Naive thymus-derived CD4-positive, alpha-beta T cell (primary cell): ENCODE measurements around the gene GNL1. TPM values are rescaled to one million over a fixed set of nuclear protein-coding genes. Genes with fewer than 3 reads are reported as not detected.

ENCODE experiments used
- ATAC-seq: fragments of 150-1000 bp; cut with Tn5 transposase; 2 replicates; pipeline ENCODE4 v1.10.0; 2021; ENCODE audit warnings: mild to moderate bottlenecking, moderate library complexity
- CTCF ChIA-PET: fragments of 350-600 bp; sonication (Branson Sonifier 250); formaldehyde crosslinking; loops from one replicate; lab custom pipeline; 2021; ENCODE audit warnings: antibody characterized with exemption; lab: Charles Lee
- POLR2A ChIA-PET: fragments of 350-600 bp; sonication (Branson Sonifier 250); formaldehyde crosslinking; loops from one replicate; lab custom pipeline; 2021; ENCODE audit warnings: antibody characterized with exemption, inconsistent platforms; lab: Charles Lee
- DNase-seq, 9 donors: peaks; one replicate each; pipeline versions ENCODE4 v3.0.0 to v3.0.0-alpha.2; 2020 to 2022; ENCODE audit warnings: mixed read lengths in 1 of 9
- H3K27ac ChIP-seq: one replicate; pipeline ENCODE4 v1.7.0; 2013; ENCODE audit warnings: mild to moderate bottlenecking, low read depth, low read length, moderate library complexity
- H3K27me3 ChIP-seq, 2 donors: one replicate each; pipeline ENCODE4 v1.7.0; 2013; ENCODE audit warnings: low read length in 2 of 2, mild to moderate bottlenecking in 2 of 2, moderate library complexity in 2 of 2; ENCODE audit not compliant: control insufficient read depth in 2 of 2, insufficient read depth in 2 of 2
- H3K36me3 ChIP-seq, 3 experiments: 1 replicate in 2 of 3; 2 replicates in 1 of 3; pipeline ENCODE4 v1.7.0; 2013; ENCODE audit warnings: low read length in 3 of 3, mild to moderate bottlenecking in 3 of 3, moderate library complexity in 1 of 3; ENCODE audit not compliant: insufficient read depth in 3 of 3, control insufficient read depth in 2 of 3
- H3K4me1 ChIP-seq, 2 donors: one replicate each; pipeline ENCODE4 v1.7.0; 2013; ENCODE audit warnings: low read length in 2 of 2, mild to moderate bottlenecking in 2 of 2, moderate library complexity in 1 of 2; ENCODE audit not compliant: control insufficient read depth in 2 of 2, insufficient read depth in 2 of 2
- H3K4me3 ChIP-seq: 2 replicates; pipeline ENCODE4 v1.7.0; 2013; ENCODE audit warnings: mild to moderate bottlenecking, low read length
- H3K9me3 ChIP-seq, 3 experiments: 1 replicate in 2 of 3; 2 replicates in 1 of 3; pipeline ENCODE4 v1.7.0; 2013; ENCODE audit warnings: low read length in 3 of 3; ENCODE audit not compliant: control insufficient read depth in 2 of 3
- H3K27ac Mint-ChIP-seq, 9 donors: one replicate each; pipeline ENCODE4 v1.8.0; 2020 to 2022; ENCODE audit warnings: mixed read lengths in 9 of 9, mild to moderate bottlenecking in 8 of 9, moderate library complexity in 5 of 9, inconsistent platforms in 2 of 9
- H3K27me3 Mint-ChIP-seq, 5 donors: one replicate each; pipeline ENCODE4 v1.8.0; 2021 to 2022; ENCODE audit warnings: mixed read lengths in 5 of 5, mild to moderate bottlenecking in 1 of 5
- H3K36me3 Mint-ChIP-seq, 5 donors: one replicate each; pipeline ENCODE4 v1.8.0; 2020 to 2022; ENCODE audit warnings: mixed read lengths in 5 of 5, mild to moderate bottlenecking in 3 of 5, inconsistent platforms in 1 of 5
- H3K4me1 Mint-ChIP-seq, 7 donors: one replicate each; pipeline ENCODE4 v1.8.0; 2020 to 2022; ENCODE audit warnings: mixed read lengths in 7 of 7, mild to moderate bottlenecking in 3 of 7, inconsistent platforms in 1 of 7
- H3K4me3 Mint-ChIP-seq, 10 donors: one replicate each; pipeline ENCODE4 v1.8.0; 2020 to 2022; ENCODE audit warnings: mild to moderate bottlenecking in 10 of 10, mixed read lengths in 10 of 10, moderate library complexity in 6 of 10, inconsistent platforms in 2 of 10
- H3K9me3 Mint-ChIP-seq, 11 donors: one replicate each; pipeline ENCODE4 v1.8.0; 2020 to 2022; ENCODE audit warnings: mixed read lengths in 11 of 11, mild to moderate bottlenecking in 4 of 11, inconsistent platforms in 1 of 11, moderate library complexity in 1 of 11
- intact Hi-C, 2 donors: fragments of 100-400 bp; cut with micrococcal nuclease; formaldehyde crosslinking; loops; one replicate each; pipeline ENCODE4 v1.15.1; 2023
- polyA plus RNA-seq, 2 donors: library from polyadenylated mRNA; unstranded; fragments of 300-500 nt; fragmentation: Illumina TruSeq; gene quantifications; one replicate each; pipeline ENCODE4 v1.2.3, GENCODE V29; 2021
- total RNA-seq, 6 experiments: library from RNA in 5 of 6; stranded (reverse) in 5 of 6; gene quantifications; 1 replicate in 5 of 6; 2 replicates in 1 of 6; pipeline ENCODE4 v1.2.3 and lab custom pipeline; 2021 to 2026

GNL1 gene
- total and polyA plus RNA-seq, 7 experiments from 2014 or later = 27.7 to 190 (median 65.1) TPM

DNA sequence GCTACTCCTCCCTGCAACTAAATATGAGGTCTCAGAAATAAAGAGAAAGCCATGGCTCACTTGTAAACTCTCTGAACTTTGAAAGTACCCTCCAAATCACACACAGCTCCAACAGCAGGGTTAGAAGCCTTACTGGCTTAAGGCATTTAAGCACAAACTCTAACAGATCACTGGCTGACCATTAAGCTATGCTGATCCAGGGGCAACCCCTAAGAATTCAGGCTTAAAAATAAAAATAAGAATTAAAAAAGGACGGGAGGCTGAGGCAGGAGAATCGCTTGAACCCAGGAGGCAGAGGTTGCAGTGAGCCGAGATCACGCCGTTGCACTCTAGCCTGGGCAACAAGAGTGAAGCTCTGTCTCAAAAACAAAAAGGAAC, 45.1 kb downstream of the GNL1 start:
- ChIA-PET CTCF (interaction anchor here (1.0 to 5.6 kb wide), 7 partner anchors 10 to 220 kb away, joined by 3 to 48 read pairs (median 18); no protein-coding TSS in a partner anchor), POLR2A (interaction anchor here (0.5 to 21.1 kb wide), 12 partner anchors 8 to 99 kb away, joined by 3 to 652 read pairs (median 4); no protein-coding TSS in a partner anchor)
- peaks cover 52 to 72% of the 10 kb centered on the region in 2 donors for H3K4me1 ChIP-seq
- H3K4me3 Mint-ChIP-seq = peak overlapping the region; percentile 10 to 82 (median 67)
- no peaks in the 10 kb centered on the region for H3K27me3 Mint-ChIP-seq
- H3K9me3 Mint-ChIP-seq = peaks cover 0 to 5% (median 0%) of the 10 kb centered on the region in 11 donors
- no peak overlapping the region for H3K4me3 ChIP-seq
- no peak for ATAC-seq
- H3K36me3 ChIP-seq = no peaks in the 10 kb centered on the region
- H3K27ac Mint-ChIP-seq = peak overlapping the region; percentile 10 to 94 (median 83)
- peaks cover 0 to 5% (median 0%) of the 10 kb centered on the region in 5 donors for H3K36me3 Mint-ChIP-seq
- no peaks in the 10 kb centered on the region for H3K27me3 ChIP-seq
- intact Hi-C loops = no loop called here
- H3K4me1 Mint-ChIP-seq = peaks cover 51 to 92% (median 72%) of the 10 kb centered on the region in 7 donors
- H3K9me3 ChIP-seq = no peaks in the 10 kb centered on the region
- H3K27ac ChIP-seq = peak overlapping the region; percentile 38
- no peak for DNase-seq

DNA sequence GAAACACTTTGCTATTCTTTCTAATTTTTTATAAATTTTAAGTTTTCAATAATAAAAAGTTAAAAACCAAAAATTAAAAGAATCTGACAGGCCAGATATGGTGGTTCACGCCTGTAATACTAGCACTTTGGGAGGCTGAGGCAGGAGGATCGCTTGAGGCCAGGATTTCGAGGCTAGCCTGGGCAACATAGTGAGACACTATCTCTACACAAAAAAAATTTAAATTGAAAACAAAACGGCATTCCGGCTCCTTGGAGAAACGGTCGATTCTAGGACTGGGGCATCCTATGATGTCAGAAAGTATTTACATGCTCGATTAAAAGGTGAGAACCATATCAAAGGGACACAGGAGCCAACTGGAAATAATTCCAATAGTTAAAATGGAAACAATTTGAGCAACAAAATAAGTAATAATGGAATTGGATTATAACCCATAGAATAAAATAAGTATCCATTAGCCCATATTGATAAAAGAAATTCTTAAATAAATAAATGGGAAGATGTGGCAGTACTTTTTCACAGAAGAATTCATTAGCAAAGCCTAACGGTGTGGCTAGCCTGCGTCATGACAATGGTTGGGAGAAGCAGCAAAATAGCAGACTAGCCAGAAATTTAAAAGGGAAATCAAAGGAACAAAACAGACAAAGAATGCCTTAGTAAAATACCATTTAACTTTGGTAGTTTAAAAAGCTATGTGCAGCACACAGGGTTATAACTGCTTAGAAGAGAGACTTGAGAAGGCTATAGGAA, 45.7 kb downstream of the GNL1 start:
- peak overlapping the region; percentile 38 for H3K27ac ChIP-seq
- Mint-ChIP-seq H3K27ac (peak overlapping the region in 8 of 9 donors; percentile 39 to 96 (median 88)), H3K36me3 (peaks cover 0 to 5% (median 0%) of the 10 kb centered on the region in 5 donors), H3K27me3 (no peaks in the 10 kb centered on the region), H3K4me3 (peak overlapping the region; percentile 10 to 82 (median 67)), H3K9me3 (peaks cover 0 to 5% (median 0%) of the 10 kb centered on the region in 11 donors), H3K4me1 (peaks cover 51 to 92% (median 73%) of the 10 kb centered on the region in 7 donors)
- DNase-seq (no peak), ATAC-seq (no peak)
- CTCF ChIA-PET = interaction anchor here (1.0 to 5.6 kb wide), 9 partner anchors 9 to 220 kb away, joined by 3 to 48 read pairs (median 18); no protein-coding TSS in a partner anchor
- no peaks in the 10 kb centered on the region for H3K36me3 ChIP-seq
- no peaks in the 10 kb centered on the region for H3K27me3 ChIP-seq
- intact Hi-C loops = no loop called here
- peaks cover 52 to 77% of the 10 kb centered on the region in 2 donors for H3K4me1 ChIP-seq
- POLR2A ChIA-PET = interaction anchor here (0.5 to 21.1 kb wide), 15 partner anchors 7 to 100 kb away, joined by 3 to 652 read pairs (median 4); partner anchors contain the start of gene PRR3
- no peaks in the 10 kb centered on the region for H3K9me3 ChIP-seq
- no peak overlapping the region for H3K4me3 ChIP-seq

DNA sequence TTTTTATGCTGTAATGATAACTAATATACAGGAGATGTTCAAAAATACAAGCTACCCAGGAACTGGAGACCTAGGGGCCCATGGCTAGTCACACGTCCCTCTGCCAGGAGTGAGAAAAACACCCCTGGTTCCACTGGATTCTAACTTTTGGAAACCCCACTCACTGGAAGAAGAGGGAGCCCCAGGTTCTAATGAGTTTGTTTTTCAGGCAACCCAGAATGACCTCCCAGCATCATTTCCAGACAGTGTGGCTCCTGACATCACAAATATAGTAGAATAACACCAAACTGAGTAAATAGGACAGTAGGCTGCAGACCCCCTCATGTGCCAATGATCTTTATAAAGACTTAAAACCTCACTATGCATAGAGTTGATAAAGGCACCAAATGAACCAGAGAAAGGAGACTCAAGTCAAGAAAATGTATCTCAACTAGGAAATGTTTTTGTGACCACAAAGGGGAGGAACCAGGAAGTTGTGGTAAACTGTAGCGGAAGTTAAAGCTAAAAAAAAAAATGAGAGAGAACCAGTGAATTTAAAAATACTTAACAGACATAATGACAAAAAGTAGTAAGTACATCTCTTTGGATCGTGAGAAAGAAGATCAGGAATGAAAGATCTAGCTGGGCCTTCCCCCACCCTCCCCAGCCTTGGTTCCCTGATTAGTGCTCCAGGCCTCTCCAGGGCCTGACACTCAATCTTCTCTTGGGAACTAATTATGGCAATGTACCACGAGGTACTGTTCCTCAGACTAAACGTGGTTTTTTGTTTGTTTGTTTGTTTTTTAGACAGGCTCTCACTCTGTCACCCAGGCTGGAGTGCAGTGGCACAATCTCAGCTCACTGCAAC, 47.2 kb downstream of the GNL1 start:
- Mint-ChIP-seq H3K4me3 (peak overlapping the region; percentile 60 to 89 (median 80)), H3K27ac (peak overlapping the region; percentile 73 to 97 (median 85)), H3K36me3 (peaks cover 0 to 5% (median 0%) of the 10 kb centered on the region in 5 donors), H3K9me3 (peaks cover 0 to 5% (median 0%) of the 10 kb centered on the region in 11 donors), H3K4me1 (peaks cover 38 to 78% (median 59%) of the 10 kb centered on the region in 7 donors), H3K27me3 (no peaks in the 10 kb centered on the region)
- H3K36me3 ChIP-seq = no peaks in the 10 kb centered on the region
- CTCF ChIA-PET = interaction anchor here (0.6 to 5.6 kb wide), 9 partner anchors 8 to 674 kb away, joined by 3 to 48 read pairs (median 6); no protein-coding TSS in a partner anchor
- peak overlapping the region; percentile 55 for H3K4me3 ChIP-seq
- POLR2A ChIA-PET = interaction anchor here (0.6 to 21.1 kb wide), 19 partner anchors 7 to 853 kb away, joined by 3 to 652 read pairs (median 6); partner anchors contain the start of genes PRR3 and TUBB
- H3K9me3 ChIP-seq = no peaks in the 10 kb centered on the region
- no peaks in the 10 kb centered on the region for H3K27me3 ChIP-seq
- peak in 7 of 9 donors; percentile 72 to 88 (median 86) for DNase-seq
- ATAC-seq = peak; percentile 90
- intact Hi-C loops = loop anchor here (1.0 kb wide), 6 partner anchors 7 to 23 kb away; partner anchors contain the start of gene HLA-E (in 1 of the 2)
- H3K4me1 ChIP-seq = peaks cover 44 to 73% of the 10 kb centered on the region in 2 donors
- peak overlapping the region; percentile 43 for H3K27ac ChIP-seq

DNA sequence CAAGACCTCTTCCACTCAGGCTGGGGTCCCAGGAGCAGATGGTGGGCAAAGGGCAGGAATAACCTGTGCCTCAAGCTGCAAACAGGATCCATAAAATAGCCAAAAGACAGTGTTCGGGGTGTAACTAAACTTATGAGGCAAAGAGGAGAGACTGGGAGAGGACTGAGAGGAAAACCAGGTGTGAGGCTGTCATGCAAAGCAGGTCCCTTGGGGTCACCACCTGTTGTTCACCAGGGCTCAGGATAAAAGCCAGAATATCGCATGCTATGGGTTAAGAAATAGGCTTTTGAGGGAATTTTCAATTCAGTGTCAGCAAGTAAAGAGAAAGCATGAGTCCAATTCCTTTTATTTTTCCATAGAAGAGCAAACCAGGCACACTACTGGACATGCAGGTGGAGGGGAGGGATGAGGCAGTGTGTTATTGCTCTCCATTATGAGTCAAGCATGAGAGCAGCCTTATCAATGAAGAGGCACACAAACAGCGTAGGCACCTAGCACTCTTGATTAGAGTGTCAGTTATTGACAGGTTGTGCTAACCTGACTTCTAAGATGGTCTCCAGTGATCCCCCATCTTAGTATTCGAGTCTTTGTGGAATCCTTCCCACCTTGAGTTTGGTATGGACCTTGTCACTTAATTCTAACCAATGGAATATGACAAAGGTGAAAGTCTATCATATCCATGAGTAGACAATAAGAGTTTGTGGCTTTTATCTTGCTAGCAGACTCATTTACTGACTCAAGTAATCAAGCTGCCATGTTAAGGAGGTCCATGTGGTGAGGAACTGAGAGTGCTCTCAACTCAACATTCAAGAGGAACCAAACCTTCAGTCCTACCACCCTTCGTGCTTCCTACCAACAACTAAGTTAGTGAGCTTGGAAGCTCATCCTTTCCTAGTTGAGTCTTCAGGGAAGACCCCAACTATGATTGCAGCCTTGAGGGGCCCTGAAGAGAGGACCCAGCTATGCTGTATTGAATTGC, 48.2 kb downstream of the GNL1 start:
- no peaks in the 10 kb centered on the region for H3K36me3 ChIP-seq
- H3K4me3 ChIP-seq = peak overlapping the region; percentile 55
- Mint-ChIP-seq H3K4me3 (peak overlapping the region; percentile 60 to 89 (median 80)), H3K4me1 (peaks cover 38 to 70% (median 57%) of the 10 kb centered on the region in 7 donors), H3K27me3 (no peaks in the 10 kb centered on the region), H3K36me3 (peaks cover 0 to 5% (median 0%) of the 10 kb centered on the region in 5 donors), H3K27ac (peak overlapping the region; percentile 76 to 97 (median 85)), H3K9me3 (peaks cover 0 to 5% (median 0%) of the 10 kb centered on the region in 11 donors)
- CTCF ChIA-PET = interaction anchor here (0.7 to 5.6 kb wide), 6 partner anchors 11 to 214 kb away, joined by 3 to 48 read pairs (median 13); no protein-coding TSS in a partner anchor
- no peak for DNase-seq
- H3K27ac ChIP-seq = peak overlapping the region; percentile 43
- H3K4me1 ChIP-seq = peaks cover 43 to 68% of the 10 kb centered on the region in 2 donors
- POLR2A ChIA-PET = interaction anchor here (0.9 to 21.1 kb wide), 12 partner anchors 10 to 689 kb away, joined by 3 to 652 read pairs (median 6); partner anchors contain the start of gene TUBB
- H3K27me3 ChIP-seq = no peaks in the 10 kb centered on the region
- no peaks in the 10 kb centered on the region for H3K9me3 ChIP-seq
- intact Hi-C loops = loop anchor here in 1 of 2 donors (1.0 kb wide), 1 partner anchor 8 kb away; no protein-coding TSS in a partner anchor
- no peak for ATAC-seq
